Measurements from ENCODE around the gene ZNF628.
"Not testable (repeated sequence)": the region's sequence is repeated elsewhere in the genome, so short reads cannot be mapped to it uniquely, and the experiment has no call there.

The ZNF628 gene

DNA sequence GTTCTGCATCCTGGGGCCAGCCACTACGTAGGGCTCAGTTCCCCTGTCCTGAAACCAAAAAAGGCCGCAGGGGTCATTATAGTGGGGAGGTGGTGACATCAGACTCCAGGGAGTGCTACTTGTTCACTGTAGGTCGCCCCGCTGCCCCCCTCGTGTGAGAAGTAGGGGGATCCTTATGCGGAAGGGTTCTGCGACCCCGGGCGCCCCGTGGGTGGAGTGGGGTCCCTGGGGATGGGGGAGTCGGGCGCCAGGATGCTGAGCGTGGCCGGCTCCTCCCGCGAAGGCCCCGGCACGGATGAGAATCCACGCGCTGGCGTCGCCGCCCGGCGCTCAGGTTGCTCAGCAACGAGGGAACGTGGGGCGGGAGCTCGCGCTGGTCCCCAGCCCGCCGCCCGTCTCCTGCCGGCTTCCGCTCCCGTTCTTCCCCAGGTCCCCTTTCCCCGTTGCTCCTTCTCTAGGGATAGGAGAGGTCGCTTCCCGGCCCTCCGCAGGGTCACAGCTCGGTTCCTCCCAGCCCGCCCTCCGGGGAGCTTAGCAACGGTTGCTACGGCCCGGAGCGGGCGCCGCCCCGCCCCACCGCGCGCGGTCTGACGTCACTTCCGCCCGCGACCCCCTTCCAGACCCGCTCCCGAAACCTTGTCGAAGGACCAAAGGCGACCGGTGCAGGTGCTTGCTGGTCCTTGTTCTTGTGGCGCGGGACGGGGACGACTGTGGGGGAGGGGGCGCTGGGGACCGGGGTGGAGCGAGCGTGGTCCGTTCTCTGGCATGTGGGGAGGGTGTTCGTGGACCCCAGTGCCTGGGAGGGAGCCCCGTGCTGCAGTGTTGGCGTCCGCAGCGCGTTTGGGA lies 8.4 kb downstream of the ZNF628 start, which contains the start of gene NAT14:
NAT14 (plus strand) TSS at position 596 of the 846 bp plus-strand sequence. CDS start 521 bp downstream, outside the sequence.
- peak; percentile 61 for DNase-seq

DNA sequence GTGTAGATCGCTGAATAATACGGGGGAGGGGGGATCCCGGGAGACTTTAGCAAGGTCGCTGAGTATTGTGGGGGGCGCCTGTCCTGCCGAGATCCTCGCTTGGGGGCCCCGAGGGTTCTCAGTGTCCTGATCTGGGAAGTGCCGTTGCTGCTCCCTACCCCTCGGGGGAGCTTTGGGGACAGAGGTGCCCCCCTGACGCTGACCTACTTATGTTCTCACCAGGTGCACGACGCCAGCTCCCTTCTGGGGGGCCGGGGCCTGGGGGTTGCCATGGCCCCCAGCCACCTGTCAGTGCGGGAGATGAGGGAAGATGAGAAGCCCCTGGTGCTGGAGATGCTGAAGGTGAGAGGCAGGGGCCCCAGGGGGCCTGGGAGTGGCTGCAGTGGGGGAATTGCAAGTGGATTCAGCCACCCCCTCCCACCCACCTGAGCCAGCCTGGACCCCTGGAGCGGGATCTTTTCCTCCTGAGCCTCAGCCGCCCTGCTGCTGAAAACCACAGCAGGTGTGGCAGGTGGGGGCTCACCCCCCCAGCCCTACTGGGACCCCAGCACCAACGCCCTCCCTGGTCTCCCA lies 9.1 kb downstream of the ZNF628 start:
- DNase-seq, result no peak

DNA sequence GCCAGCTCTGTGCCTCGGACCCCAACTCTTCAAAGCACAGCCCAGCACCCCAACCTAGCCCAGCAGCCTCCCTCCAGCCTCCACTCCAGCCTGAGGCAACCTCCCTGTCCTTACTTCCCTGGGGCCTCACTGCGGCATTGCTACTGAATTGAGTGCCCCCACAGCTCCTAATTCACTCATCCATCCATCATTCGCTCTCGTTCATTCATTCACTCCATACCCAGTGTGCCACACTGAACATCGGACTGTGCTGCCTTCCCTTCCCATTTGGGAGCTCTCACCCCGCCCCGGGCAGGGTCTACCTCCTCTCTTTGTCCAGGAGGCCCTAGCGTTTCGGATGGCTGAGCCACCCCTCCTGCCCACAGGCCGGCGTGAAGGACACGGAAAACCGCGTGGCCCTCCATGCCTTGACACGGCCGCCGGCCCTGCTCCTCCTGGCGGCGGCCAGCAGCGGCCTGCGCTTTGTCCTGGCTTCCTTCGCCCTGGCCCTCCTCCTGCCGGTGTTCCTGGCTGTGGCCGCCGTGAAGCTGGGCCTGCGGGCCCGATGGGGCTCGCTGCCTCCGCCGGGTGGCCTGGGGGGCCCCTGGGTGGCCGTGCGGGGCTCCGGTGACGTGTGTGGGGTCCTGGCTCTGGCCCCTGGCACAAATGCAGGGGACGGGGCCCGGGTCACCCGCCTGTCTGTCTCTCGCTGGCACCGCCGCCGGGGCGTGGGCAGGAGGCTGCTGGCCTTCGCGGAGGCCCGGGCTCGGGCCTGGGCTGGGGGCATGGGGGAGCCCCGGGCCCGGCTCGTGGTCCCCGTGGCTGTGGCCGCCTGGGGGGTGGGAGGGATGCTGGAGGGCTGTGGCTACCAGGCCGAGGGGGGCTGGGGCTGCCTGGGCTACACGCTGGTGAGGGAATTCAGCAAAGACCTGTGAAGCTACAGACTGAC lies 9.9 kb downstream of the ZNF628 start:
- no peak for DNase-seq

DNA sequence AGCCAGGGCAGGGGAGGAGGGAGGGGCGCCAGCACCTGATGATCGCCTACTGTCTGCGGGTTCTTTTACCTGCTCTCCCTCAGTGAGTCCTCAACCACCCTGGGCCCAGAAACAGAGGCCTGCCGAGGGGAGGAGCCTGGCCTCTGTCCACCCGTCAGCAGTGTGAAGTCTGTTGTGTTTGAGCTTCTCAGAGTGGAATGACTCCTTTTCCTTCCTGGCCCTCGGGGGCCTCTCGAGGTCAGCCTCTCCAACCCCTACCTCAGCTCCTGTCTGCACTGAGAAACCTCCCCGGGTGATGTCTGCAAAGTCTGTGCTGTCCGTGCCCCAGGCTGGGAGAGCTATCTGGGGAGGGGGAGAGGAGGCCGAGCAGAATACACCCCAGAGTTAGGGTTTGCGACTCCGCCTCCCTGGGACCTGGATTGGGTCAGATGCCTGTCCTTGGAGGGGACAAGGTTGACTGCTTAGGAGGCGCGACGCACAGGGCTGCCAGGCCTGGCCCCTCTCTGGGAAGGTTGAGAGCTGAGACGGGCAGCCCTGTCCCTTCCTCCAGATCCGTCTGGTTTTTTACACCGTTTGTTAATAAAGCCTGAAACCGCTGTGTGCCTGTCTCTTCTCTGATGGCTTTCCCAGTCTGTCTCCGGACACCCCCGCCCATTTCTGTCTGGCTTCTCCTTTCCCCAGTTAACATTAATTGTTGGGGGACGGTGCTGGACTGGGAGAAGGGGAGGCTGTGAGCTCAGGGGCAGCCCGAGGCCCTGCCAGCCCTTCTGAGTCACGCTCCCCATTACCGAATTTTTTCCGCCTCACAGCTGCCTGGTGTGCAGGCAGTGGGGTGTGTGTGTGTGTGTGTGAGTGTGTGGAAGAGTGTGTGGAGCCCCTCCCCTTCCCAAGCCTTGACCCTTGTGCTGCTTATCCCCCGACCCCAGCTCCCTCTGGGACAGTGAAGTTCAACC lies 10.8 kb downstream of the ZNF628 start:
- peak; percentile 96 for DNase-seq

DNA sequence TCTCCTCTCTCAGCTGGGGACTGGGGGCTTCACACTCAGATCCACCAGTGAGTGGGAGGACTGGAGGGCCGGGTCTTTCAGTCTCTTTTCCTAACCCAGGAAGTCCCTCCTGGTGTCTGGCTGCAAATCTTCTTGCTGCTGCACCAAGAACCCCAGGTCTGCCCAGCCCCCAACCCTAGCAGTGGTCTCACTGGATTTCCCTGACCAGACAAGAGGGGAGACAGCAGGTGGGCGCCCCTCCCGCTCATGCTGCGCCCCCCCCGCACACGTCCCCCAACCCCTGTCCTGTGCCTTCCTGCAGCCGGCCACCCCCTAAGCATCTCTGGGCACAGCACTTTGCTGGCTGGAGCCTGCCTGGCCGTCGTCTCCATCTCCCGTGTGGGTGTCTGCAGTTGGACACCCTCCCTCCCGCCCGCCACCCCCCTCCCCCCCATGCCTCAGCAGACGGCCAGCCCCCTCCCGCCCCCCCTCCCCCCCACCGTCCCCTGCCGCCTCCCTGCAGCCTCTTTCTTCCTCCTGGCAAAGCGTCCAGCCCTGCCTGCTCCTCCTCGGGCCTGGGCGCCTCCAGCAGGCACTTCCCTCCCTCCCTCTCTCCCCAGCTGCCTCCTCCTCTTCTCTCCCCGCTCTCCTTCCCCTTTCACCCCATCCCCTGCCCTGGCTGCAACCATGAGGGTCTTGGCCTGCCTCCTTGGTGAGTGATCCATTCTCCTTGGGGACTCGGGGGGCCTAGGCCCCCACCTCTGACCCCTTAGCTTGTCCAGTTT lies 11.7 kb downstream of the ZNF628 start, which contains the start of gene SSC5D:
SSC5D (plus strand) TSS at position 513 of the 764 bp plus-strand sequence; CDS start at position 667, 154 bp downstream.
- DNase-seq, result peak; percentile 67

DNA sequence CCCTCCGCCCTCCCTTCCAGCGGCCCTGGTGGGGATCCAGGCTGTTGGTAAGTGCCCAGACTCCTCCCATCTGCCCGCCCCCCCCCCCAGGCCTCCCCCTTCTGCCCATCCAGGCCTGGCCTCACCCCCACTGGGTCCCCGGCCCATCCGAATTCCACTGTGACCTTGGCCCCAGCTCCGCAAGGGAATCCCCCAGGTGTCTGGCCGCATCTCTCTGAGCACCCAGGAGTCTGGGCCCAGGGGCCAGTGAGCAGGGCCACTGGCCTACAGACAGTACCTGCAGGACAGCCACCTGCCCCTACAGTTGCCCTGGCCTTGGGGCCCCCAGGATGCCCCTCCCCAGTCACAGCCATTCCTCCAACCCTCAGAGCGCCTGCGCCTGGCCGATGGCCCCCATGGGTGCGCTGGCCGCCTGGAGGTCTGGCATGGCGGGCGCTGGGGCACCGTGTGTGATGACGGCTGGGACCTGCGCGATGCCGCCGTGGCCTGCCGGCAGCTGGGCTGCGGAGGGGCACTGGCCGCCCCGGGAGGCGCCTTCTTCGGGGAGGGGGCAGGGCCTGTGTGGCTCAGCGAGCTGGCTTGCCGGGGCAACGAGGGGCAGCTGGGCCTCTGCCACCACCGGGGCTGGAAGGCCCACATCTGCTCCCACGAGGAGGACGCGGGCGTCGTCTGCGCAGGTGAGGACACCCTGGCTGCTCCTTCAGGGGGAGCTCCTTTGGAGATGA lies 12.7 kb downstream of the ZNF628 start:
- no peak for DNase-seq

DNA sequence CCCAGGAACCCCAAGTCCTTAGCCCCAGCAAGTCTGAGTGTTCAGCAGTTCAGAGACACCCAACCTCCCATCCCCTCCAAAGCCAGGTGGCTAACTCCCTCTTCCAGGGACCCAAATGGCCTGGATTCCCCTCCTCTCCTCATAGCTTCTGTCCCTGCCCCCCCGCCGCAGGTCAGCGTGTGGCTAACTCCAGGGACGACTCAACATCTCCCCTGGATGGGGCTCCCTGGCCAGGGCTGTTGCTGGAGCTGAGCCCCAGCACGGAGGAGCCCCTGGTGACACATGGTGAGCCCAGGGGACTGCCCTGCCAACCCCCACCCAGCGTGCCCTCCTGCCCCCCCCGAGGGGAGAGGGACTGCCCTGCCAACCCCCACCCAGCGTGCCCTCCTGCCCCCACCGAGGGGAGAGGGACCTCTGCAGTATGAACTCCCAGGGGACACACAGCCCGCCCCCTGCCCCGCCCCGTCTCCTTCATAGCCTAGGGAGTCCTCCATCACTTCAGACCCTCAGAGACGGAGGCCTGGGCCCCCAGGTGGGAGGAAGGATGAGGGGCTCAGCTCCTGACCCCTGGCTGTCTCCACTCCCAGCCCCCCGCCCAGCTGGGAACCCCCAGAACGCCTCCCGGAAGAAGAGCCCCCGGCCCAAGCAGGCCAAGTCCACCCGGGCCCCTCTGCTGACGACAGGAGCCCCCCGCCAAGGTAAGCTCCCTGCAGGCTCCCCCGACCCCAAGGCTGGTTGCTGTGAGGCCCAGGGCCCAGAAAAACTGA lies 13.5 kb downstream of the ZNF628 start:
- DNase-seq, result no peak

DNA sequence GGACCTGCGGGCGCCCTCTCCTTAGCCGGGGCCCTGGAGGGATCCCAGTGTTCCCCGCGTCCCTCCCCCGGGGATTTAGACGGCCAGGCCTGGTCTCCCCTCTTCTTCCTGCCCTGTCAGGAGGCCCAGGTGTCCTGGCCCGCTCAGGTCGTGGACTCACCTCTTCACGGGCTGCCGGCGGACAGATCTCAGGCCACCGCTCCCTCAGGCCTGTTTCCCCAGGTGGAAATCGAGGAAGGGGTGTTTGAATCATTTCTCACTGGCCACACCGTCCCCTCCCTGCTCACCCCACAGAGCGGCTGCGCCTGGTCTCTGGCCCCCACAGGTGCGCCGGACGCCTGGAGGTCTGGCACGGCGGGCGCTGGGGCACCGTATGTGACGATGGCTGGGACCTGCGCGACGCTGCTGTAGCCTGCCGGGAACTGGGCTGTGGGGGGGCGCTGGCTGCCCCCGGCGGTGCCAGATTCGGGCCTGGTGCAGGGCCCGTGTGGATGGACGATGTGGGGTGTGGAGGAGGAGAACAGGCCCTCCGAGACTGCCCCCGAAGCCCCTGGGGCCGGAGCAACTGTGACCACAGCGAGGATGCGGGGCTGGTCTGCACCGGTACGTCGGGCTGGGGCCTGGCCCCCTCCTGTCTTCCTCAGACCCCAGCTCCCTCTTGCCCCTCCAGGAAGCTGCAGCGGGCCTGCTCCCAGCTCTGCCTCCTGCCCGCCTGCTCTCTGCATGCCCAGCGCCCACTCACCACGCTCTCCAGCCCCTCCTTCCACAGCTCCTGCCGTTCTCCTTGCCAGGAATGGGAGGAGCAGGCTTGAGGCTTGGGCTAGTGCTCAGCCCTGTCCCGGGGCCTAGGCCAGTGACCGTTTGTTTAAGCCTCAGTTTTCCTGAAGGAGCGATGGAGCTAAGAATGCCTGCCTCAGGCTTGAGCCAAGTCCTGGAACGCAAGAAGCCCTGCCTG lies 14.3 kb downstream of the ZNF628 start:
- no peak for DNase-seq

DNA sequence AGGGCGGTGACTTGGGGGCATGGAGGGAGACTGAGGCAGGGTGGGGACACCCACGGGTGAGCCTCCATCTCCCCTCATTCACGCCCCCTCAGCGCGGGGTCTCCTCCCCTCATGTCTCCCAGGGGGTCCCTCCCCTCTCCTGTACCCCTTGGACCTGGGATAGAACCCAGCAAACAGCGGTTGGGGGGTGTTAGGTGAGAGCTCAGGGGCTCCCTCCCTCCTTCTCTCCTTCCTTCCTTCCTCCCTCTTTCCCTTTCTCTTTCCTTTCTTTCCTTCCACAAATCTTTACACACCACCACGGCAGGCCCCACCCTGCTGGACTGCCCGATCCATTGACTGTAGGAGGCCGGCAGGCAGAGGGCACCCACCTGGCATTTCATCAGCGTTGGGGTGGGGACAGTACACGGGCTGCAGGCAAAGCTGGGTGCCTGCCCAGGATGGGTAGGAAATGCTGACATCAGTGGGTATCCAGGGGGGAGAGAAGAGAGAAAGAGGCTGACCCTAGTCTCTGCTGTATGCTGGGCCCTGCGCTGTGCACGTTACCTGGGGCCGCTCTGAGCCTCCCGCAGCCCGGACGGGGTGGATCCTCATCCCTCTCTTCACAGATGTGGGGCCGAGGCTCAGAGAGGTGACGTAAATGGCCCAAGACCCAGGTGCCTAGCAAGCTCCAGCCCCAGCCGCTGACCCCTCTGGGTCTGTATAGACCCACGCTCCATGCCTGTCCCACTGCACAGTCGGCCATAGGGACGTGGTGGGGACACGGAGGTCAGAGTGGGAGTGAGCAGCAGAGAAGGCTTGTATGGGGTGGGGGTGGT lies 15.3 kb downstream of the ZNF628 start:
- no peak for DNase-seq

DNA sequence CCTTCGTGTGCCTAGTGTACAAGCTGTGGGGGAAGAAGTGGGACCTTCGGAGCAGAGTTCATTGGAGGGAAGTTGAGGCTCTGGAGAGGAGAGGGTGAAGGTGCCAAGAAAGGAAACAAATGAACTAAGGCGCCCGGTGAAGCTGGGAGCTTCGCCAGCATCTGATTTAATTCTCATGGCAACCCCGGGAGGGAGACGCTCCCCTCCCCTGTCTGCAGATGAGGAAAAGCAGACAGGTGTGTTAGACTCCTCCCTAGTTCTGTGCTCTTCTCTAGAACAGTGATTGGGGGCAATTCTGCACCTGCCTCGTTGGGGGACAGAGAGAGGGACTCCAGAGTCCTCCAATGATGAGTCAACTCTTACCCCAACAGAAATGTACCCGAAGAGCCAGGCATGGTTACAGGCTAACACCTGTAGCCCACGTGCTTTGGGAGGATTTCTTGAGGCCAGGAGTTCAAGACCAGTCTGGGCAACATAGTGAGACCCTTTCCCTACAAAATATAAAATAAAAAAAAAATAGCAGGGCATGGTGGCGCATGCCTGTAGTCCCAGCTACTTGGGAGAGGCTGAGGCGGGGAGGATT lies 16.0 kb downstream of the ZNF628 start:
- DNase-seq, result no peak

DNA sequence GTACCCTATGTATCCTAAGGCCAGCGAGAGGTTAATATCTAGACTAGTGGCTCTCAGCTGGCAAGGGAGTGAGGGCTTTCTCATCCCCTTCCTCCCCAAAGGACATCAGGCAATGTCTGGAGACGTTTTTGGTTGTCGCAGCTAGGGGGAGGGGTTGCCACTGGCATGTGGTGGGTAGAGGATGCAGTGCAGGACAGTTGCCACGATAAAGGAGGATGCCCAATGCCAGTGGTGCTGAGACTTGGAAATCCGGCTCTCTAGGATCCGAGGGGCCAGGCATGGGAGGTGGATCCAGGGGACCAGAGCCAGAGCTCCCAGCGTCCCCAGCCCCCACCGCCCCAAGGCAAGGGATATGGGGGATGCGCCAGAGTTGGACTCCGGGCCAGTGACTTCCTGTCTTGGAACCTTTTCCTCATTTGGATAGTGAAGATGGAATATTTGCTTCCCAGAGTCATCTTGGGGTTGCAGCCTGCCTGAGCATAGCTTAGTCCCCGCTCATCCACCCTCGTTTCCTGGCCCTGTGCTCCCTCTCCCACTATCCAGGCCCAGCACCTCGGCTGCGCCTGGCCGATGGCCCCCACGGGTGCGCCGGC lies 16.7 kb downstream of the ZNF628 start:
- peak; percentile 37 for DNase-seq

DNA sequence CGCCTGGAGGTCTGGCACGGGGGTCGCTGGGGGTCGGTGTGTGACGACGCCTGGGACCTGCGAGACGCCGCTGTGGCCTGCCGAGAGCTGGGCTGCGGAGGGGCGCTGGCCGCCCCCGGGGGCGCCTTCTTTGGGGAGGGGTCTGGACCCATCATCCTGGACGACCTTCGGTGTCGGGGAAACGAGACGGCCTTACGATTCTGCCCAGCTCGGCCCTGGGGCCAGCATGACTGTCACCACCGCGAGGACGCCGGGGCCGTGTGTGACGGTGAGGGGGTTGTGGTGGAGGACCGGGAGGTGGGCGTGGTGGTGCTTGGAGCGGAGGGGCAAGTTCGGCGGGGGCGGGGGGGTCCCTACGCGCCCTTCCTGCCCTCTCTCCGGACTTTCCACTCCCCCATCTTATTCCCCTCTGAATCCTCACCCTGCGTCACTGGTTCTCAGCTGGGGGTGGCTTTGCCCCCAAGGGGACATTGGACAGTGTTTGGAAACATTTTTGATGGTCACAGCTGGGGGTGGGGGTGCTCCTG lies 17.3 kb downstream of the ZNF628 start:
- no peak for DNase-seq

DNA sequence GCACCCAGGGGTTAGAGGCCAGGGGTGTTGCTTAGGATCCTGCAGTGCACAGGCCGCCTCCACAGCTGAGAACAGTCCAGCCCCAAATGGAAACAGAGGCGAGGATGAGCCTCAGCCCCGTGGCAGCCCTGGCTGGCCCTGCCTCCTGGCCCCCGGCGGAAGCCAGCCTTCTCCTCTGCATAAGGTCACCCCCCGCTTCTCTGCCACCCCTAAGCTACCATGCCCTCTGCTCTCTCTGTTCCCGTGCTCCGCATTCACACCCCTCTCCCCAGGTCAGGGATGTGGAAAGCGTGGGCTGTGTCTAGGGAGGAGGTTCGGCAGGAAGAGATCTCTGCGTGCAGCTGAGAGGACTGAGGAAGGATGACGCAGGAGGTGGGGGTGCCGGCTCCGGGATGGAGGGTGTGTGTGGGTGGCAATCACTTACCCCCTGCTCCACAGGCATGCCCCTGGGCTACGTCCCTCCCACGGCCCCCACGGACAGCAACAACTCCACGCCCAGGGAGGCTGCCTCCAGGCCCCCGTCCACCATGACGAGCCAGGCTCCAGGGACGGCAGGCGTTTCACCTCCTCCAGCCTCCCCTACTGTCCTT lies 17.9 kb downstream of the ZNF628 start:
- peak; percentile 21 for DNase-seq

DNA sequence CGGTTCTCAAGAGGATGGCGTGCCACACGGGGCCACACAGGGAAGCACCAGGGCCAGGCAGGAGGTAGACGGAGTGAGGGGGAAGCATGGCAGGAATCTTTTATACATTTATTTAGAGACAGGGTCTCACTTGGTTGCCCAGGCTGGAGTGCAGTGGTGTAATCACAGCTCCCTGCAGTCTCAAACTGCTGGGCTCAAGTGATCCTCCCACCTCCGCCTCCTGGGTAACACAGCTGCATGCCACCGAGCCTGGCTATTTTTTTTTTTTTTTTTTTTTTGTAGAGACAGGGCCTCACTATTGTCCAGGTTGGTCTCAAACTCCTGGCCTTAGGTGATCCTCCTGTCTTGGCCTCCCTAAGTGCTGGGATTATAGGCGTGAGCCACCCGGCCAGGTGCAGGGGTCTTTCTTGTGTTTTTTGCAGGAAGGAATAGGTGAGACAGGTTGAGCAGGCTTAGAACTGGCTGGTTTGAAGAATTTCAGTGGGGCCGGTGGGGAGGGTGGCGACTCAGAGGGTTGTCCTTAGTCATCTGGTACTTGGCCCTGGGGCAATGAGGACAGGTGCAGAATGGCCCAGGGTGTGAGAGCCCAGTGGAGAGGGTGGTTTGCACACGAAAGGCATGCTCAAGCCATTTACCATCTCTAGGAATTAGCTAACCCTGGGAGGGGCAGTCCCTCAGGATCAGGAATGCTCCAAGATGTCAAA lies 19.4 kb downstream of the ZNF628 start:
- DNase-seq, result no peak

DNA sequence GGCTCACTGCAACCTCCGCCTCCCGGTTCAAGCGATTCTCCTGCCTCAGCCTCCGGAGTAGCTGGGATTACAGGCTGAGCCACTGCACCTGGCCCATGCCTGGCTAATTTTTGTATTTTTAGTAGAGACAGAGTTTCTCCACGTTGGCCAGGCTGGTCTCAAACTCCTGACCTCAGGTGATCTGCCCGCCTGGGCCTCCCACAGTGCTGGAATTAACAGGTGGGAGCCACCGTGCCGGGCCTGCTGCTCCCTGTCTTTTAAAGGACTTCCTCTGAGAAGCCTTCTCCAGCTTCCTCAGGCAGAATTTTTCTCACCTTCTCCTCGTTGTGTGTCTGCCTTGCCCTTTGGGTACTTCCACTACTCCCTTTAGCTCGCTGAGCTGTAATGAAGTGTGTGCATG lies 20.4 kb downstream of the ZNF628 start:
- not testable (repeated sequence) for DNase-seq
